Measurements from ENCODE around the gene SHISAL1.

The SHISAL1 gene

GRCh38 chr22:44284711-44285110 is 28.0 kb downstream of the SHISAL1 start:
- no peak for ATAC-seq
- TF ChIP-seq OSR1 (CRISPR knock-in tag; IDR thresholded peaks at IDR 0.05), result no peak
- TF ChIP-seq ZFP3 (CRISPR knock-in tag; IDR thresholded peaks at IDR 0.05), result no peak
- TF ChIP-seq TOX (CRISPR knock-in tag; IDR thresholded peaks at IDR 0.05; ENCODE audit: borderline replicate concordance), result no peak
- TF ChIP-seq TCF4 (CRISPR knock-in tag; IDR thresholded peaks at IDR 0.05; ENCODE audit: borderline replicate concordance), result no peak
- no peak for TF ChIP-seq PPARA (CRISPR knock-in tag; IDR thresholded peaks at IDR 0.05; ENCODE audit: borderline replicate concordance)
- TF ChIP-seq ARNTL (CRISPR knock-in tag; IDR thresholded peaks at IDR 0.05; ENCODE audit: borderline replicate concordance, low read depth), result no peak
- TF ChIP-seq CSRNP3 (CRISPR knock-in tag; IDR thresholded peaks at IDR 0.05), result no peak
- TF ChIP-seq GLIS3 (CRISPR knock-in tag; IDR thresholded peaks at IDR 0.05), result no peak
- no peak for TF ChIP-seq ESRRG (CRISPR knock-in tag; IDR thresholded peaks at IDR 0.05)
- TF ChIP-seq RARB (CRISPR knock-in tag; IDR thresholded peaks at IDR 0.05), result no peak
- no peak for TF ChIP-seq SNAI2 (CRISPR knock-in tag; IDR thresholded peaks at IDR 0.05)
- TF ChIP-seq, protein P1, sequence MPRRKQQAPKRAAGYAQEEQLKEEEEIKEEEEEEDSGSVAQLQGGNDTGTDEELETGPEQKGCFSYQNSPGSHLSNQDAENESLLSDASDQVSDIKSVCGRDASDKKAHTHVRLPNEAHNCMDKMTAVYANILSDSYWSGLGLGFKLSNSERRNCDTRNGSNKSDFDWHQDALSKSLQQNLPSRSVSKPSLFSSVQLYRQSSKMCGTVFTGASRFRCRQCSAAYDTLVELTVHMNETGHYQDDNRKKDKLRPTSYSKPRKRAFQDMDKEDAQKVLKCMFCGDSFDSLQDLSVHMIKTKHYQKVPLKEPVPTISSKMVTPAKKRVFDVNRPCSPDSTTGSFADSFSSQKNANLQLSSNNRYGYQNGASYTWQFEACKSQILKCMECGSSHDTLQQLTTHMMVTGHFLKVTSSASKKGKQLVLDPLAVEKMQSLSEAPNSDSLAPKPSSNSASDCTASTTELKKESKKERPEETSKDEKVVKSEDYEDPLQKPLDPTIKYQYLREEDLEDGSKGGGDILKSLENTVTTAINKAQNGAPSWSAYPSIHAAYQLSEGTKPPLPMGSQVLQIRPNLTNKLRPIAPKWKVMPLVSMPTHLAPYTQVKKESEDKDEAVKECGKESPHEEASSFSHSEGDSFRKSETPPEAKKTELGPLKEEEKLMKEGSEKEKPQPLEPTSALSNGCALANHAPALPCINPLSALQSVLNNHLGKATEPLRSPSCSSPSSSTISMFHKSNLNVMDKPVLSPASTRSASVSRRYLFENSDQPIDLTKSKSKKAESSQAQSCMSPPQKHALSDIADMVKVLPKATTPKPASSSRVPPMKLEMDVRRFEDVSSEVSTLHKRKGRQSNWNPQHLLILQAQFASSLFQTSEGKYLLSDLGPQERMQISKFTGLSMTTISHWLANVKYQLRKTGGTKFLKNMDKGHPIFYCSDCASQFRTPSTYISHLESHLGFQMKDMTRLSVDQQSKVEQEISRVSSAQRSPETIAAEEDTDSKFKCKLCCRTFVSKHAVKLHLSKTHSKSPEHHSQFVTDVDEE (CRISPR knock-in tag; IDR thresholded peaks at IDR 0.05), result no peak
- TF ChIP-seq CREB5 (CRISPR knock-in tag; IDR thresholded peaks at IDR 0.05; ENCODE audit: low read depth), result no peak
- TF ChIP-seq ZFP30 (CRISPR knock-in tag; IDR thresholded peaks at IDR 0.05), result no peak
- TF ChIP-seq ISL1 (CRISPR knock-in tag; IDR thresholded peaks at IDR 0.05), result no peak
- TF ChIP-seq BACH2 (CRISPR knock-in tag; IDR thresholded peaks at IDR 0.05; ENCODE audit: borderline replicate concordance), result no peak
- TF ChIP-seq ZNF8 (CRISPR knock-in tag; IDR thresholded peaks at IDR 0.05), result no peak

- no peak for TF ChIP-seq TCF4 (CRISPR knock-in tag; IDR thresholded peaks at IDR 0.05; ENCODE audit: borderline replicate concordance)
- no peak for TF ChIP-seq ZFP3 (CRISPR knock-in tag; IDR thresholded peaks at IDR 0.05)
- no peak for ATAC-seq
Observed at GRCh38 chr22:44281768-44282637, 30.7 kb downstream of the SHISAL1 start.

GRCh38 chr22:44280665-44281188 is 32.0 kb downstream of the SHISAL1 start:
- no peak for ATAC-seq
- TF ChIP-seq ZC3H10 (CRISPR knock-in tag; IDR thresholded peaks at IDR 0.05) (no peak), TOX (CRISPR knock-in tag; IDR thresholded peaks at IDR 0.05; ENCODE audit: borderline replicate concordance) (no peak), OSR1 (CRISPR knock-in tag; IDR thresholded peaks at IDR 0.05) (no peak), ZNF8 (CRISPR knock-in tag; IDR thresholded peaks at IDR 0.05) (no peak), BACH2 (CRISPR knock-in tag; IDR thresholded peaks at IDR 0.05; ENCODE audit: borderline replicate concordance) (no peak), CSDC2 (CRISPR knock-in tag; IDR thresholded peaks at IDR 0.05) (no peak), PATZ1 (CRISPR knock-in tag; IDR thresholded peaks at IDR 0.05; ENCODE audit: borderline replicate concordance) (no peak), ZNF565 (CRISPR knock-in tag; conservative IDR thresholded peaks at IDR 0.05; ENCODE audit: low read depth) (no peak), TCF4 (CRISPR knock-in tag; IDR thresholded peaks at IDR 0.05; ENCODE audit: borderline replicate concordance) (no peak), CSRNP3 (CRISPR knock-in tag; IDR thresholded peaks at IDR 0.05) (no peak), ZNF70 (CRISPR knock-in tag; IDR thresholded peaks at IDR 0.05) (no peak), ISL1 (CRISPR knock-in tag; IDR thresholded peaks at IDR 0.05) (no peak), ARNTL (CRISPR knock-in tag; IDR thresholded peaks at IDR 0.05; ENCODE audit: borderline replicate concordance, low read depth) (no peak), ZFP30 (CRISPR knock-in tag; IDR thresholded peaks at IDR 0.05) (no peak)
- TF ChIP-seq, protein P2, sequence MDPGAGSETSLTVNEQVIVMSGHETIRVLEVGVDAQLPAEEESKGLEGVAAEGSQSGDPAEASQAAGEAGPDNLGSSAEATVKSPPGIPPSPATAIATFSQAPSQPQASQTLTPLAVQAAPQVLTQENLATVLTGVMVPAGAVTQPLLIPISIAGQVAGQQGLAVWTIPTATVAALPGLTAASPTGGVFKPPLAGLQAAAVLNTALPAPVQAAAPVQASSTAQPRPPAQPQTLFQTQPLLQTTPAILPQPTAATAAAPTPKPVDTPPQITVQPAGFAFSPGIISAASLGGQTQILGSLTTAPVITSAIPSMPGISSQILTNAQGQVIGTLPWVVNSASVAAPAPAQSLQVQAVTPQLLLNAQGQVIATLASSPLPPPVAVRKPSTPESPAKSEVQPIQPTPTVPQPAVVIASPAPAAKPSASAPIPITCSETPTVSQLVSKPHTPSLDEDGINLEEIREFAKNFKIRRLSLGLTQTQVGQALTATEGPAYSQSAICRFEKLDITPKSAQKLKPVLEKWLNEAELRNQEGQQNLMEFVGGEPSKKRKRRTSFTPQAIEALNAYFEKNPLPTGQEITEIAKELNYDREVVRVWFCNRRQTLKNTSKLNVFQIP (CRISPR knock-in tag; IDR thresholded peaks at IDR 0.05; ENCODE audit: borderline replicate concordance, low read depth), result no peak
